Kidney (tissue), 14 donors: ENCODE data around the gene MRPL4. TPM values are rescaled to one million over a fixed set of nuclear protein-coding genes. Genes with fewer than 3 reads are reported as not detected.

Source experiments
- DNase-seq, 5 donors: peaks; one replicate each; pipeline ENCODE4 v3.0.0-alpha.2; 2013 to 2020
- FAIRE-seq: peaks from 2 replicates; lab custom pipeline; 2012; peaks lifted over from hg19 to GRCh38; lab: Jason Lieb, UNC
- H3K27ac ChIP-seq, 2 donors: one replicate each; pipeline ENCODE4 v1.7.0; 2013; ENCODE audit warnings: low read depth in 2 of 2, low read length in 2 of 2, inconsistent platforms in 1 of 2
- H3K27me3 ChIP-seq: one replicate; pipeline ENCODE4 v1.7.1; 2013; ENCODE audit warnings: low read length, inconsistent platforms; ENCODE audit not compliant: control insufficient read depth, insufficient read depth
- H3K36me3 ChIP-seq, 3 donors: one replicate each; pipeline versions ENCODE4 v1.7.0 to v1.7.1; 2013; ENCODE audit warnings: low read length in 3 of 3, control low read depth in 1 of 3, inconsistent platforms in 1 of 3; ENCODE audit not compliant: insufficient read depth in 3 of 3, control insufficient read depth in 2 of 3
- H3K4me1 ChIP-seq, 3 donors: one replicate each; pipeline versions ENCODE4 v1.7.0 to v1.7.1; 2013; ENCODE audit warnings: low read length in 3 of 3, inconsistent platforms in 1 of 3, low read depth in 1 of 3; ENCODE audit not compliant: control insufficient read depth in 2 of 3, insufficient read depth in 2 of 3
- H3K4me3 ChIP-seq, 3 donors: one replicate each; pipeline versions ENCODE4 v1.7.0 to v1.8.1; 2013; ENCODE audit warnings: low read length in 3 of 3, control low read depth in 1 of 3, inconsistent platforms in 1 of 3
- H3K9ac ChIP-seq, 3 donors: one replicate each; pipeline versions ENCODE4 v1.7.0 to v1.7.1; 2013; ENCODE audit warnings: low read length in 3 of 3, control low read depth in 1 of 3, inconsistent platforms in 1 of 3
- H3K9me3 ChIP-seq, 3 donors: one replicate each; pipeline versions ENCODE4 v1.7.0 to v1.7.1; 2013; ENCODE audit warnings: low read length in 3 of 3, control low read depth in 1 of 3, inconsistent platforms in 1 of 3; ENCODE audit not compliant: control insufficient read depth in 2 of 3, insufficient read depth in 1 of 3
- intact Hi-C: fragments of 100-400 bp; cut with DNase I; formaldehyde crosslinking; loops from one replicate; pipeline ENCODE4 v1.11.1; 2022
- polyA plus RNA-seq: library from polyadenylated mRNA; stranded (reverse); fragments of 350-450 nt; fragmentation: Illumina TruSeq; extraction: RNeasy Lipid Tissue Mini Kit (QIAGEN cat#74804); gene quantifications from one replicate; pipeline ENCODE4 v1.2.3, GENCODE V29; 2014; ENCODE audit warnings: low read depth, low replicate concordance; ENCODE audit not compliant: insufficient read depth
- total RNA-seq: library from RNA; stranded (reverse); fragmentation: NEBNext Ultra II Directional; extraction: Animal tissue kit (Norgen Biotek cat#: 25700); gene quantifications from one replicate; pipeline ENCODE4 v1.2.1, GENCODE V29; 2021
- TF ChIP-seq, protein P1 (sequence below): IDR thresholded peaks from 3 replicates; pipeline ENCODE4 v1.5.1; 2012; ENCODE audit warnings: mild to moderate bottlenecking, moderate library complexity, borderline replicate concordance; ENCODE audit not compliant: insufficient read depth; ENCODE audit errors: extremely low read depth
- donor health status: control.
- donor health status: control.
- donor health status: control.
- donor health status: control.
- donor health status: control.
- donor health status: DM: yes; HTN: yes; CAD: no.
- donor health status: Normal renal cell carcinoma (clear cell type).

The MRPL4 gene
- total and polyA plus RNA-seq, 2 donors from 2014 or later = 44.8 to 102 TPM

DNA sequence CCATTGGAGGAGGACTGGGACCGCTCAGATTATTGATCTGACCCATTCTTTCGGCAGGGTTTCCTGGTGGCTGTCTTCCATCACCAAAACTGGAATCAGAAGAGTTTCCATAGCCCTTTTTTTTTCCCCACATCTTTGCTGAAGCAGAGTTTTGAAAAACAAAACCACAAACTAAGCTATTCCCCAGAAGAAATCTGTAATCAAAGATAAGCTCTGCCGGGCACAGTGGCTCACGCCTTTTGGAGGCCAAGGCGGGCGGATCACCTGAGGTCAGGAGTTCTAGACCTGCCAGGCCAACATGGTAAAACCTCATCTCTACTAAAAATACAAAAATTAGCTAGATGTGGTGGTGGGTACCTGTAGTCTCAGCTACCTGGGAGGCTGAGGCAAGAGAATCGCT, 14.7 kb downstream of the MRPL4 start:
- intact Hi-C loops = loop anchor here (5.0 kb wide), 1 partner anchor 126 kb away; no protein-coding TSS in a partner anchor
- no peaks in the 10 kb centered on the region for H3K9me3 ChIP-seq
- H3K27ac ChIP-seq = no peak overlapping the region
- H3K36me3 ChIP-seq = no peaks in the 10 kb centered on the region
- H3K4me1 ChIP-seq = peaks cover 0 to 9% (median 0%) of the 10 kb centered on the region in 3 donors
- FAIRE-seq (no peak), DNase-seq (no peak)
- peaks cover 8% of the 10 kb centered on the region for H3K27me3 ChIP-seq
- TF ChIP-seq, protein P1, sequence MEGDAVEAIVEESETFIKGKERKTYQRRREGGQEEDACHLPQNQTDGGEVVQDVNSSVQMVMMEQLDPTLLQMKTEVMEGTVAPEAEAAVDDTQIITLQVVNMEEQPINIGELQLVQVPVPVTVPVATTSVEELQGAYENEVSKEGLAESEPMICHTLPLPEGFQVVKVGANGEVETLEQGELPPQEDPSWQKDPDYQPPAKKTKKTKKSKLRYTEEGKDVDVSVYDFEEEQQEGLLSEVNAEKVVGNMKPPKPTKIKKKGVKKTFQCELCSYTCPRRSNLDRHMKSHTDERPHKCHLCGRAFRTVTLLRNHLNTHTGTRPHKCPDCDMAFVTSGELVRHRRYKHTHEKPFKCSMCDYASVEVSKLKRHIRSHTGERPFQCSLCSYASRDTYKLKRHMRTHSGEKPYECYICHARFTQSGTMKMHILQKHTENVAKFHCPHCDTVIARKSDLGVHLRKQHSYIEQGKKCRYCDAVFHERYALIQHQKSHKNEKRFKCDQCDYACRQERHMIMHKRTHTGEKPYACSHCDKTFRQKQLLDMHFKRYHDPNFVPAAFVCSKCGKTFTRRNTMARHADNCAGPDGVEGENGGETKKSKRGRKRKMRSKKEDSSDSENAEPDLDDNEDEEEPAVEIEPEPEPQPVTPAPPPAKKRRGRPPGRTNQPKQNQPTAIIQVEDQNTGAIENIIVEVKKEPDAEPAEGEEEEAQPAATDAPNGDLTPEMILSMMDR = no peak
- no peak overlapping the region for H3K4me3 ChIP-seq
- no peak overlapping the region for H3K9ac ChIP-seq

DNA sequence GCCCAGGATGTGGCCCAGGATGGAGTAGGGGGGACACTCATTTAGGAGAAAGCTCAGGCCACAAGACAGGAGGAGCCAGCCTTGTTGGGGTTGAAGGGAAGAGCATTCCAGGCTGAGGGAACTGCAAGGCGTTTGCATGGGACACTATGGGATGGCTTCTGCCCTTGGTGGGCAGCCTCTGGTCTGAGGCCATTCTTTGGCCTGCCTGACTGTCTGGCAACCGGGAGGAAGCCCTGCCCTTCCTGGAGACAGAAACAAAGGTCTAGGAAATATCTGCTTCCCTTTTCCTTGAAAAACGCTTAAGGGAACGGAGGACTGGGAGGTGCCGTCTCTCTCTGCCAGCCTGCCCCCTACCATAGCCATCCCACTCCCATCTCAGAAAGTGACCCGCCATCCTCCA, 16.1 kb downstream of the MRPL4 start:
- peak overlapping the region; percentile 55 to 65 for H3K27ac ChIP-seq
- intact Hi-C loops = loop anchor here (5.0 kb wide), 1 partner anchor 124 kb away; no protein-coding TSS in a partner anchor
- H3K4me1 ChIP-seq = peaks cover 0 to 9% (median 0%) of the 10 kb centered on the region in 3 donors
- no peaks in the 10 kb centered on the region for H3K9me3 ChIP-seq
- DNase-seq (no peak), FAIRE-seq (no peak)
- H3K36me3 ChIP-seq = no peaks in the 10 kb centered on the region
- no peak overlapping the region for H3K4me3 ChIP-seq
- peak overlapping the region in 1 of 3 donors; percentile 43 for H3K9ac ChIP-seq
- TF ChIP-seq, protein P1 = no peak
- peaks cover 9% of the 10 kb centered on the region for H3K27me3 ChIP-seq

DNA sequence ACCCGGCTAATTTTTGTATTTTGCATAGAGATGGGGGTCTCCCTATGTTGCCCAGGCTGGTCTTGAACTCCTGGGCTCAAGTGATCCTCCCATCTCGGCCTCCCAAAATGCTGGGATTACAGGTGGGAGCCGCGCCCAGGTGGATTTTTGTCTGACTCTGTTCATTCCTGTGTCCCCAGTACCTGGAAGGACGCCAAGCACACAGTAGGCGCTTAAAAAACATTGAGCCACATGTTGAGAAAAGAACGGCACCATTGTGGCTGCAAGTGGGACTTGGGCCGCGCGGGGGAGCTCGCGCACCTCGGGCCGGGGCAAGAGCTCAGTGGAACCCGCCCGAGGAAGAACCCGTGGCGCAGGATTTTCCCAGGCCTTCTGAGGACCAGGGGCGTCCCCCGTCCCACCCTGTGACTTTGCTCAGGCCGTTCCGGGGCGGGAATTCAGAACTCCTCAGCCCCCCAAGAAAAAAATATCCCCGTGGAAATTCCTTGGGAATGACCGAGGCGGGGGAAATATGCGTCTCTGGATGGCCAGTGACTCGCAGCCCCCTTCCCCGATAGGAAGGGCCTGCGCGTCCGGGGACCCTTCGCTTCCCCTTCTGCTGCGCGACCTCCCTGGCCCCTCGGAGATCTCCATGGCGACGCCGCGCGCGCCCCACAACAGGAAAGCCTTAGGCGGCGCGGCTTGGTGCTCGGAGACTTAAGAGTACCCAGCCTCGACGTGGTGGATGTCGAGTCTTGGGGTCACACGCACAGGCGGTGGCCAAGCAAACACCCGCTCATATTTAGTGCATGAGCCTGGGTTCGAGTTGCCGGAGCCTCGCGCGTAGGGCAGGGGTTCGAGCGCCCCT, 17.5 kb downstream of the MRPL4 start:
- peaks cover 9% of the 10 kb centered on the region for H3K27me3 ChIP-seq
- peaks cover 0 to under 1% (median 0%) of the 10 kb centered on the region in 3 donors for H3K36me3 ChIP-seq
- intact Hi-C loops = loop anchor here (5.0 kb wide), 1 partner anchor 123 kb away; no protein-coding TSS in a partner anchor
- peak overlapping the region; percentile 87 to 90 for H3K27ac ChIP-seq
- H3K4me1 ChIP-seq = peaks cover 0 to 9% (median 0%) of the 10 kb centered on the region in 3 donors
- no peaks in the 10 kb centered on the region for H3K9me3 ChIP-seq
- H3K9ac ChIP-seq = peak overlapping the region in 2 of 3 donors; percentile 40 to 55
- DNase-seq (peak; percentile 80 to 94 (median 88)), FAIRE-seq (no peak)
- H3K4me3 ChIP-seq = peak overlapping the region in 2 of 3 donors; percentile 61
- TF ChIP-seq, protein P1 = peak; percentile 93
